NCI-H226 (cell line): ENCODE data around the gene WDR20.
A peak's percentile ranks its signal among the peaks of the same experiment; 100 is the strongest.
"Not testable (repeated sequence)": the region's sequence is repeated elsewhere in the genome, so short reads cannot be mapped to it uniquely, and the experiment has no call there.

Experiments
- DNase-seq: peaks from one replicate; pipeline ENCODE4 v3.0.0-alpha.2; 2015

The WDR20 gene, protein sequence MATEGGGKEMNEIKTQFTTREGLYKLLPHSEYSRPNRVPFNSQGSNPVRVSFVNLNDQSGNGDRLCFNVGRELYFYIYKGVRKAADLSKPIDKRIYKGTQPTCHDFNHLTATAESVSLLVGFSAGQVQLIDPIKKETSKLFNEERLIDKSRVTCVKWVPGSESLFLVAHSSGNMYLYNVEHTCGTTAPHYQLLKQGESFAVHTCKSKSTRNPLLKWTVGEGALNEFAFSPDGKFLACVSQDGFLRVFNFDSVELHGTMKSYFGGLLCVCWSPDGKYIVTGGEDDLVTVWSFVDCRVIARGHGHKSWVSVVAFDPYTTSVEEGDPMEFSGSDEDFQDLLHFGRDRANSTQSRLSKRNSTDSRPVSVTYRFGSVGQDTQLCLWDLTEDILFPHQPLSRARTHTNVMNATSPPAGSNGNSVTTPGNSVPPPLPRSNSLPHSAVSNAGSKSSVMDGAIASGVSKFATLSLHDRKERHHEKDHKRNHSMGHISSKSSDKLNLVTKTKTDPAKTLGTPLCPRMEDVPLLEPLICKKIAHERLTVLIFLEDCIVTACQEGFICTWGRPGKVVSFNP

DNA sequence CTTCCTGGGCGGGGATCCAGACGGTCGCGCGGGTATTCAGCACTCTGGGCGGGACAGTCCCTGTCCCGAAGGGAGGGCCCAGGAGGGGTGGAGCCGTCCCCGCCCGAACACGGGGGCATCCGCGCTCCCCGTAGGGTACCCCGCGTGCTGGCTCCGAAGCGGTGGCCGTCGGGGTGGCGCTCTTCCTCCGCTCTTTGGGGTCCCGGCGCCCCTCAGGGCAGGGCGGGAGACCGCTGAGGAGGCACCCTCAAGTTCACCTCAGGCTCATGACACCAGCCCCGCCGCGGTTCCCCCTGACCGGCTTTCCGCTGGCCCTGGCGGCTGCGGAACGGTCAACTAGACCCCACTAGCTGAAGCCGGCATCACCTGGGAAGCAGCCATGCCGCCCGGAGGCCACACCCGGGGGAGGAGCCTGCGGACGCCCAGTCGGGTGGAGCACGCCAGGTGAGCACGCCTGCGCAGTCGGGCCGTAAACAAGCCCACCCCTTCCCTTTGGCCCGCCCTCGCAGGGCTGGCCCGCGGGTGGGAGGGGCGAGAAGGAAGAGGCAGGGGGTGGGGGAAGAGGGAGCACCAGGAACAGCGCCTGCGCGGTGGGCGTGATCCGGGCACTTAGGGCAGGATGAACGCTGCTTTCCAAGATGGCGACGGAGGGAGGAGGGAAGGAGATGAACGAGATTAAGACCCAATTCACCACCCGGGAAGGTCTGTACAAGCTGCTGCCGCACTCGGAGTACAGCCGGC, at the start of gene WDR20:
TSS of gene WDR20 (plus strand) at position 612 of the 741 bp plus-strand sequence. CDS start at position 639, 27 bp downstream.
- DNase-seq = peak; percentile 87

DNA sequence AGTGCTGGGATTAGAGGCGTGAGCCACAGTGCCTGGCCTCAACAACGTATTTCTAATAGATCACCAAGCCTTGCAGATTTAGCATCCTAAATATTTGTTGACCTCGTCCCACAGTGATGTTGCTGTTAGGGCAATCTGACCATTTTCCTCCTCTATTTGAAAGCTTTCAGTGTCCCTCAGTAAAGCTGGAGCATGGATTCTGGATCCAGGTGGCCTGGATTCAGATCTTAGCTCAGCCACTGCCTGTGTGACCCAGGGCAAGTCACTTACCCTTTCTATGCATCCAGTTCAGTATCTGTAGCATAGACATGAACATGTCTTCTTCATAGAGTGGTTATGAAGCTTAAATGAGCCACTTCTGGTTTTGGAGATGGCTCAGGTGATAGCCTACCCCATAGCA, 49.0 kb upstream of the WDR20 start:
- no peak for DNase-seq

DNA sequence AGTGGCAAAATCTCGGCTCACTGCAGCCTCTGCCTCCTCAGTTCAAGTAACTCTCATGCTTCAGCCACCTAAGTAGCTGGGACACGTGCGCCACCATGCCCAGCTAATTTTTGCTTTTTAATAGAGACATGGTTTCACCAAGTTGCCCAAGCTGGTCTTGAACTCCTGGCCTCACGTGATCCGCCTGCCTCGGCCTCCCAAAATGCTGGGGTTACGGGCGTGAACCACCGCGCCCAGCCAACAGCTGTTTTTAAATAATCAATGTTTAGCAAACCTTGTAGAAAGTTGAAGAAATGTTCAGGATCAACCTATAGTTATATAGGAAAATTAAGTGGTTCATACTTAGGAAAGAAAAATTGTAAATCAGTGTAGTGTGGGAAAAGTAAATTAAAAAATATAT, 46.9 kb upstream of the WDR20 start:
- DNase-seq = no peak

DNA sequence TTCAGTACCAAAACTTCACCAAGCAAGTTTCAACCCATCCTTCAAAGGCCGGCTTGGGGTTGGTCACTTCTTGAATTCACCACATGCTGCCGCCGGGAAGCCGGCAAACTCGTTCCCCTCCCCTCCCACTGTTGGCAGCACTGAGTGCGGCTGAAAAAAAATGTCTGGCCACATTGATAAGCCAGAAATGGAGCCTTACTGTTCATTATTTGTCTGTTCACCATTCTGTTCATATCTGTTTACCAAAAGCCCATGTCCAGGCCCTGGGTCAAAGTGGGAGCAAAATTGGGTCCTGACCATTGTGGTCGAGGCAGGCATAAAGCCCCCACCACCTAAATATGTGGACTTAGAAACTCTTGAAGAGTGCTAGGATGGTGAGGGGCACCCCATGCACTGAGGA, 45.6 kb upstream of the WDR20 start:
- DNase-seq = no peak

DNA sequence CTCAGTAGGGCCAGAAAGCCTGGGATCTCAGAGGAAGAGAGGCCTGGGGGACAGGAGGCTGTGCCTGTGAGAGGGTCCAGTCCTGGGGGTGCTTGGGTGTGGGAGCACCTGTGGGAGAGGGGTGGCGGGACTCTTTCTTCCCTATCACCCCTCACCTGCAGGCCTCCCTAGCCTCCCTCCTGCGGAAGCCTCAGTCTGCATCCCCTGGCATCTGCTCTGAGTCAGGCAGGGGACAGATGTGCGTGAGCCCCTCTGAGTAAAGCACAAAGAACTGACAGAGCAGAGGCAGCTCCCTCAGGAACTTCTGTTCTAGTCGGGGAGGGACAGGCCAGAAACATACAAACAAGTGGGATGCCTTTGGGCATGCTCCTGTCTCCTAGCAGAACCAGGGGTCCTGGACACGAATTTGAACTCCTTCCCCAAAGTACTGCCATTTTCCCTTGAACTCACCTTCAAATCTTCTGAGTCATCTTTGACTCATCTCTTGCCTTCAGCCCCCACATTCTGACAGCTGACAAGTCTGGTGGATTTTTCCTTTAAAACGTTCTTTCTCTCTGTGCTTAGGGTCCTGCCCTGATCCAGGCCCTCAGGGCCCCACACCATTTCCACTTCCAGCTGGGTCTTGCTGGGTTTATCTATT, 44.3 kb upstream of the WDR20 start:
- no peak for DNase-seq

DNA sequence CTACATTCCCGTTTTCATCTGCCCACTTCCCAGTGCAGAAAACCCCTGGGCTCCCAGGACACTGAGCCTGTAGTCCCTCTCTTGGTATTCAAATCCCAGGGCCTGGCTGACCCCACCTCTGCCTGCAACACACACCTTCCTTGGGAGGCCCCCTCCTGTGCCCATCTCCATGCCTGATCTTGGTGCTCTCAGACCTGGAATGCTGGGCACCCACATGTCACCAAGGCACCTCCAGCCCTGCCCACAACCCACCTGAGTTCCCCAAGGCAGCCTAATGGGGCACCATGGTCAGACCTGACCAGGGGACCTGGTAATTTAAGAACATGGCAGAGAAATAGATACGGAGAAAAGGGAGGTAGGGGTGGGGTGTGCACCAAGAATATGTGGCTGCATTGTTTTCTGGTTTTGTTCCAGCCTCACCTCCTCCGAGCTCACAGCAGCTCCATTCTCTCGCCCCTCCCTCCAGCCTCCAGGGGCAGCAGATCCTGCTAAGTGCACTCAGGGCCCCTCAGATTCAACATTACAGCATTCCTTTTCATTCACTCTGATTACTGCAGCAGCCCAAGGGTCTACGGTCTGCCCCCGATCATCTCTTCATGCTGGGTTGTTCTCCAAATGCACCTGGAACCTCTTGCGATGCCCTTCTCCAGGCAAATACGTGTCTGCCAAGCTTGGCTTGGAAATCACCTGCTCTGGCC, 43.7 kb upstream of the WDR20 start:
- no peak for DNase-seq

DNA sequence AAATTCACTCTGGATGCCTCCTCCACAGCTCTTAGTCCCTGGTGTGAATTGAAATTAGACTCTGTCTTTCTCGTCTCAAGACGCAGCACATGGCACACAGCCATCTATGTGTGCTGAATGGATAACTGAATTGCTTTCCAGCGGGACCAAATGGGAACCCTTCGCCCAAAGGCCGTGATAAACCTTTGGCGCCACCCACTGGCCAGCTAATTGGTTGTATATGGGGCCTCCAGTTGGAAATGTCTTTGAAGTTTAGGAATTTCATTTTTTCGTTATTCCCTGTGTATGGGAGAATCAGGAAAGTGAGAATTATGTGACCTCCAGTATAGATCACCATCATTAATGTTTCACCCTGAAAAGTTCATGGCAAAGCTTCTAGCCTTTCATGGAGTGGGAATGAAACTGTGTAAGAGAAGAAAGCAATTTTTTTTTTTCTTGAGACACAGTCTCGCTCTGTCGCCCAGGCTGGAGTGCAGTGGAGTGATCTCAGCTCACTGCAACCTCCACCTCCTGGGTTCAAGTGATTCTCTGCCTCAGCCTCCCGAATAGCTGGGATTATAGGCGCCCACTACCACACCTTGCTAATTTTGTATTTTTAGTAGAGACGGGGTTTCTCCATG, 43.0 kb upstream of the WDR20 start:
- peak; percentile 63 for DNase-seq

DNA sequence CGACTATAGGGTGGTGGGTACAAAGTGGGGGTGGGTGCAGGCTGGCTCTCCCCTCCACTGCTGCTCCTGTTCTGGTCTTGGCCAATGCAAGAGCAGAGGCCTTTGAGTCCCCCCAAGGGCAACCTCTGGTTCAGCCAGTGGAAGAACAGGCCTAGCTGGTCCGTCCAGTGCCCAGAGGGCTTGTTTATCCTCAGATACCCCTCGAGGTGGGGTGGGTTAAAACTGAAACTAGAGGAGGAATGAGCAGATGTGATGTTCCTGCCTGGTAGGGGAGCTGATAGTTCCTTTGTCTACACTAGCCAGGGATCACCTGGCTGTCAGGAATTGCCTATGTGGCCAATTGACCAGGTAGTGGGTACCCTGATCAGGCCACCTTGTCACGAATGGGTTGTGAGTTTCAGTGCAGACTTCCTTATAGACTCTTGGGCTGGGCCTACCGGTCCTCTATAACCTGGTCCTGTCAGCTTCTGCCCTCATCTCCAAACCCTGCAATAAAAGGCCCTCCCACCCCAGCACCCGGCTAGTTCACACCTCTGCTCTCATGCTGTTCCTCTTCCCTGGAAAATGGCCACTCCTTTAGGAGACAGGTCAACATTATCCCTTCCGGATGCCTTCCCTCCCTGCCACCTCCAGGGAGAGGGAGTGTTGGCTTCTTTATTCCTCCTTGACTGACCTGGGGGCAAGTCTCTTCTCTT, 42.1 kb upstream of the WDR20 start:
- no peak for DNase-seq

DNA sequence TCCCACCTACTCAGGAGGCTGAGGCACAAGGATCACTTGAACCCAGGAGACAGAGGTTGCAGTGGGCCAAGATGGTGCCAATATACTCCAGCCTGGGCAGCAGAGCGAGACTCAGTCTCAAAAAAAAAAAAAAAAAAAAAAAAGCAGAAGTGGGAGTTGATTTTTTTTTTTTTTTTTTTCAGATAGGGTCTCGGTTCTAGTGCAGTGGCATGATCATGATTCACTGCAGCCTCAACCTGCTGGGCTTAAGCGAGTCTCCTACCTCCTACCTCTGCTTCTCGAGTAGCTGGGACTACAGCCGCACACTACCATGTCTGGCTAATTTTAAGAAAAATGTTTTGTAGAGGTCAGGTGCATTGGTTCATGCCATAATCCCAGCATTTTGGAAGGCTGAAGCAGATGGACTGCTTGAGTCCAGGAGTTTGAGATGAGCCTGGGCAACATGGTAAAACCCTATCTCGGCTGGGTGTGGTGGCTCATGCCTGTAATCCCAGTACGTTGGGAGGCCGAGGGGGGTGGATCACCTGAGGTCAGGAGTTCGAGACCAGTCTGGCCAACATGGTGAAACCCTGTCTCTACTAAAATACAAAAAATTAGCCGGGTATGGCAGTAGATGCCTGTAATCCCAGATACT, 36.5 kb upstream of the WDR20 start:
- no peak for DNase-seq

DNA sequence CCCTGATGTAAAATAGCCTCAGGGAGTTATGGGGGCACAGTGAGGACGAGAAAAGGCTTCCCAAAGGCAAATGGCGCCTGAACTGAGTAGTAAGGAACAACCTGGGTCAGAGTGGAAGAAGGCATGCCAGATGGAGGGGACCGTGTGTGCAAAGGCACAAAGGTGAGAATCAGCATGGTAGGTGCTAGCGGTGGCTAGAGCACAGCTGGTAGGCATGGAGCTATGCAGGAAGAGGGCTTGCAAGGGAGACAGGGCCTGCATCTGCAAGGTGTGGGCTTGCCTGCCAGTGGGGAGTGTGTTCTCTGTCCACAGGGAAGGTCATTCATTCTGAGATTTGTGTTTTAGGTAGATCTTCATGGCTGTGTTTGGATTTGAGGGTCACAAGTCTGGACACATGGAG, 34.3 kb upstream of the WDR20 start:
- DNase-seq = no peak

DNA sequence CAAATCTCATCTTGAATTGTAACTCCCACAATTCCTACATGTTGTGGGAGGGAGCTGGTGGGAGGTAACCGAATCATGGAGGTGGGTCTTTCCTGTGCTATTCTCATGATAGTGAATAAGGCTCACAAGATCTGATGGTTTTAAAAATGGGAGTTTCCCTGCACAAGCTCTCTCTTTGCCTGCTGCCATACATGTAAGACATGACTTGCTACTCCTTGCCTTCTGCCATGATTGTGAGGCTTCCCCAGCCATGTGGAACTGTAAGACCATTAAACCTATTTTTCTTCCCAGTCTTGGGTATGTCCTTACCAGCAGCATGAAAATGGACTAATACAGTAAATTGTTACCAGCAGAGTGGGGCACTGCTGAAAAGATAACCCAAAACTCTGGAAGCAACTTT, 30.4 kb upstream of the WDR20 start:
- DNase-seq = not testable (repeated sequence)

DNA sequence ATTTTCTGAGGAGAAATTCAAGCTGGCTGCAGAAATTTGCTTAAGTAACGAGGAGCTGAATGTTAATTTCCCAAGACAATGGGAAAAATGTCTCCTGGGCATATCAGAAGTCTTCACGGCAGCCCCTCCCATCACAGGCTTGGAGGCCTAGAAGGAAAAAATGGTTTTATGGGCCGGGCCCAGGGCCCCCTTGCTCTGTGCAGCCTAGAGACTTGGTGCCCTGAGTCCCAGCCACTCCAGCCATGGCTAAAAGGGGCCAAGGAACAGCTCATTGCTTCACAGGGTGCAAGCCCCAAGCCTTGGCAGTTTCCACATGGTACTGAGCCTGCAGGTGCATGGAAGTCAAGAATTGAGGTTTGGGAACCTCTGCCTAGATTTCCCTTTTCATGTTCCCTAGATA, 28.6 kb upstream of the WDR20 start:
- no peak for DNase-seq

DNA sequence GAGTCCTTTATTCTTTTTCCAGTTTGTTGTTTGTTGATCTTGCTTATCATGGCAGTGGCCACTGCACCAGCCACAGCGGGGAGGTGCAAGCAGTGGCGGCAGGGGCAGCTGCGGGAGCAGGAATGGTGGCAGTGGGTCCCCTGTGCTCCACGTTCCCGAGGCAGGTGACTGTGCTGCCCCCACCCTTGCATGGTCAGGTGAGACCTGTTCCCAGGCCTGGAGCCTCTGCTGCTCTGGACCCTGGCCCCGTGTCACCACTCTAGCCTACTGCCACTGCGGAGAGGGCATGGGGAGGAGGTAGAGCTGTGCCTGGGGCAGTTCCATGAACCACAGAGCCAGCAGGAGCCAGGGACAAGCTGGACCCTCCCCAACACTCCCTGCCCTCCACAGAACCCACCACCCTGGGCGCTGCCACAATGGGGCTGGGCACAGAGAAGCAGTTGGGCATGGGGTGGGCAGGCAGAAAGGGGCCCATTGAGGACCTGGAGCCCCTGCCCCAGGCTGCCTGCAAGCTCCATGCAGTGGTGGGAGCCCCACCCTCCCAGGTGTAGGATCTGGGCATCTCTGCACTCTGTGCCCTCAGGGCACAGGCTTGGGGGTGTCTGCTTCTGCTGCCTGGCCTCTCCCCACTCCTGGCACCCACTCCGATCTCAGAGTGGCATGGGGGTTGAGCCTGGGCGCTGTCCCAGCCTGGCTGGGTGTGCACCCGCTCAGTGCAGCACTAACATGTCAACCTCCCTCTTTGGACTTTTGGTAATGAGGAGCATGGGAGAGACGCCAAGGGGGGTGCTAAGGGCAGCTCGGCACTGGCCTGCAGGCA, 23.1 kb upstream of the WDR20 start:
- DNase-seq = no peak

DNA sequence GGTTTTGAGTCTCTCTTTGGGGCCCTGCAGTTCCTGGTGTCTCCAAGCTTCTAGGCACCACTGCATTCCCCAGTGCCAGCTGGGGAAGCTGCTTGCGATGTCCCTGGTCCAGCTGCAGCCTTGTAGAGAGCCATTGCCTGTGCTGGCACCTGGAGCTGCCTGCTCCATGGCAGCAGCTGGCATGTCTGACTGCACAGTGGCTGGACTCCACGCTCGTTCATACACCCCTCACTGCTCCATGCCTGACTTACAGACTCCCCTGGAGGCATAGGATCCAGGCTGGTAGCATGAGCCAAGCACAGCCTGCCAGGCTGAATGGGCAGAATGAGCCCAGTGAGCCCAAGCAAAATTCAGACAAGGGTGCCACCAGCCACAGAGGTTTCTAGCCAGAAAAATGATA, 21.8 kb upstream of the WDR20 start:
- DNase-seq = no peak

DNA sequence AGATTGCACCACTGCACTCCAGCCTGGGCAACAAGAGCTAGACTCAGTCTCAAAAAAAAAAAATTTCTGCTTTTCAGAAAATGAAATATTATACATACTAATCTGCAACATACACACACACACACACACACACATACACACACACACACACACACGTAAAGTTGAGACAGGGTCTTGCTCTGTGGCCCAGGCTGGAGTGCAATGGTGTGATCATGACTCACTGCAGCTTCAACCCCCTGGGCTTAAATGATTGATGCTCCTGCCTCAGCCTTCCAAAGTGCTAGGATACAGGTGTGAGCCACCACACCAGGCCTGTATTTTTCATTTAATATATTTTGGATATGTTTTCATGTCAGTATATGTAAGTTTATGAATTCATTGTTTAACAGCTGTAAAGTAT, 18.8 kb upstream of the WDR20 start:
- no peak for DNase-seq

DNA sequence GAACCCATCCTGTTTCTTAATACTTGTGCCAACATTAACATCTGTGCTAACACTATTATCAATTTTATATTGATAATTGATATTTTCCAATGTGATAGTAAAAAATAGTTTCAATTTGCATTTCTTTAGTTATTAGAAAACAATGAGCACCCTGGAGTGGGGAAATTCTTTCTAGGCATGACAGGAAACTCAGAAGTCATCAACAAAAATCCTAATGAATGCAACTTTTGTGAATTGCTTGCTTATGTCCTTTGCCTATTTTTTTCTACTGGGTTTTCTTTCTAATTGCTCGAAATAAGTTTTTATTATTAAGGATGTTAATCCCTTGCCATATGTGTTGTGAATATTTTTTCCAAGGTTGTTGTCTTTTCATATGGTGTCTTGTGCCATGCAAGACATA, 18.1 kb upstream of the WDR20 start:
- no peak for DNase-seq

DNA sequence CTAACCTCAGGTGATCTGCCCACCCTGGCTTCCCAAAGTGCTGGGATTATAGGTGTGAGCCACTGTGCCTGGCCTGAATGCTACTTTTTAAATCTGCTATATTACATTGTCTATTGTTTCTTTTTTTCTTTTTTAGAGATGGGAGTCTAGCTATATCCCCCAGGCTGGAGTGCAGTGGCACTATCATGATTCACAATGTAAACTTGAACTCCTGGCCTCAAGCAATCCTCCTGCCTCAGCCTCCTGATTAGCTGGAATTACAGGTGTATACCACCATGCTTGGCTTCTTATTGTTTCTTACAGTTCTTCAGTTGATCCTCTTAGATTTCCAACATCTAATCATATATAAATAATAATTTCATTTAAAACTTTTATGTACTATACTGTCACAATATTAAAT, 15.3 kb upstream of the WDR20 start:
- DNase-seq = no peak

DNA sequence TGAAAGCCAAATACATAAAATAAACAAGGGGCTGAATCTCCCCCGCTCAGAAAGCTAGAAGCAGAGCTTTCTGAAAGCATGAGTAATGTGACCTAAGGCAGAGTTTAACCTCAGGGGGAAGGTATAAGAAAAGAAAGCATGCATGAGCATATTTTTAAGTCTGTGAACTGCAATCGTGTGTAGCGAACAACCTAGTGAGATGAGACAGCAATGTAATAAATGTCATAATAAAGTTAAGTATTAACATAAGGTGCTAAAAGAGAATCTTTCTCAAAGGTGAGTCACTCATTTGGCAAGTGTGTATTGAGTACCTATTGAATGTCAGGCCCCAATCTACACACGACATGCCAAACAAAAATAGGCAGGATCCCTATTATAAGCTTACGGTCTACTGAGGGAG, 14.2 kb upstream of the WDR20 start:
- DNase-seq = no peak

DNA sequence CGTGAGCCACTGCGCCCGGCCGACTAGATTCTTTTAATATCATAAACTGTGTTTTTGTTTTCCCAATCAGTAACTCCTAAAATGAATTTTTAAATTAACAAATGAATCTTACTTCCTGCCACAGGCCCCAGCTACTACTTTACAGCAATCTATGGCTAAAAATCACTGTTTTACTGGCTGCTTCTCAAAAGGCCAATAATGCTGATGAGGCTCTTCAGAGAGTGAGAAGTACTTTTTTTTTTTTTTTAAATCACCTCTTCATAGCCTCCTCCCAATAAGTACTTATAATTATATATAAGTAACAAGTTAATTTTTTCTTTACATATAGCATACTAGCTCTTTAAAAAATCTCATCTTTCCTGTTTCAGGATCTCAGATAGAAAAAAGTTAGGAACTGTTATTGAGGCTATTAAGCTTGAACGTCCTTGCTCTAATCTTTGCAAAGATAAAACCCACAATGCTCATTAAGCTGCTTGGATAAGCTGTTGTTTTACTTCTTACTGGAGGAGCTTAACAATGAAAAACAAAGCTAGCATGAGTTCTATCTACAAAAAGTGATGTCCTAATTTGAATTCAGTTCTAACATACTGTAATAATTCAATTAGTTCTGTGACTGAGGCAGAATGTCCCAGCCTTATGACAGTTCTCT, 12.8 kb upstream of the WDR20 start:
- no peak for DNase-seq

DNA sequence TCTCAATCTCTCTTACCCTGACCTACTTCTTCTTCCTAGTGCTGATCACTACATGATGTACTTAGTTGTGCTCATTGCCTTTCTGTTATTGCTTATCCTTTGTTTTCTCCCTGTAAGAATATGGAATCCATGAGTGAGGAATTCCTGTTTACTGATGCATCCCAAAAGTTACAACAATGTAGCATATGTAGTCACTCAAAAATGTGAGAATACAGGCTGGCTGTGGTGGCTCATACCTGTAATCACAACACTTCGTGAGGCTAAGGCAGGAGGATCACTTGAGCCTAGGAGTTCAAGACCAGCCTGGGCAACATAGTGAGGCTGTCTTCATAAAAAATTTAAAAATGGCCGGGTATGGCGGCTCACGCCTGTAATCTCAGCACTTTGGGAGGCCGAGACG, 8.0 kb upstream of the WDR20 start:
- no peak for DNase-seq
